Peyer's patch (tissue), 4 donors: ENCODE results near the gene TAGAP.

Experiments used
- POLR2A ChIP-seq, 2 donors: fragments of 450-650 bp; IDR thresholded peaks; one replicate each; pipeline ENCODE4 v1.5.1; 2017; ENCODE audit warnings: antibody characterized with exemption in 2 of 2, mild to moderate bottlenecking in 2 of 2, moderate library complexity in 2 of 2
- TF ChIP-seq, protein P1 (sequence below), 6 experiments: fragments of 450-650 bp in 4 of 6; fragments of 200-600 bp in 2 of 6; sonication (generic) in 1 of 6; IDR thresholded peaks; one replicate each; pipeline ENCODE4 v1.5.1; 2017 to 2019; ENCODE audit warnings: antibody characterized with exemption in 6 of 6, mild to moderate bottlenecking in 3 of 6, moderate library complexity in 1 of 6

- TF ChIP-seq, protein P1, sequence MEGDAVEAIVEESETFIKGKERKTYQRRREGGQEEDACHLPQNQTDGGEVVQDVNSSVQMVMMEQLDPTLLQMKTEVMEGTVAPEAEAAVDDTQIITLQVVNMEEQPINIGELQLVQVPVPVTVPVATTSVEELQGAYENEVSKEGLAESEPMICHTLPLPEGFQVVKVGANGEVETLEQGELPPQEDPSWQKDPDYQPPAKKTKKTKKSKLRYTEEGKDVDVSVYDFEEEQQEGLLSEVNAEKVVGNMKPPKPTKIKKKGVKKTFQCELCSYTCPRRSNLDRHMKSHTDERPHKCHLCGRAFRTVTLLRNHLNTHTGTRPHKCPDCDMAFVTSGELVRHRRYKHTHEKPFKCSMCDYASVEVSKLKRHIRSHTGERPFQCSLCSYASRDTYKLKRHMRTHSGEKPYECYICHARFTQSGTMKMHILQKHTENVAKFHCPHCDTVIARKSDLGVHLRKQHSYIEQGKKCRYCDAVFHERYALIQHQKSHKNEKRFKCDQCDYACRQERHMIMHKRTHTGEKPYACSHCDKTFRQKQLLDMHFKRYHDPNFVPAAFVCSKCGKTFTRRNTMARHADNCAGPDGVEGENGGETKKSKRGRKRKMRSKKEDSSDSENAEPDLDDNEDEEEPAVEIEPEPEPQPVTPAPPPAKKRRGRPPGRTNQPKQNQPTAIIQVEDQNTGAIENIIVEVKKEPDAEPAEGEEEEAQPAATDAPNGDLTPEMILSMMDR (IDR thresholded peaks at IDR 0.05), result no peak
- TF ChIP-seq POLR2A (IDR thresholded peaks at IDR 0.05), result no peak
These were observed 47.8 kb upstream of the TAGAP start for GRCh38 chr6:159092631-159093030.
